Measurements from ENCODE around the gene PCDHA1.
A peak's percentile ranks its signal among the peaks of the same experiment; 100 is the strongest.
"Not testable (repeated sequence)": the region's sequence is repeated elsewhere in the genome, so short reads cannot be mapped to it uniquely, and the experiment has no call there.

The PCDHA1 gene

DNA sequence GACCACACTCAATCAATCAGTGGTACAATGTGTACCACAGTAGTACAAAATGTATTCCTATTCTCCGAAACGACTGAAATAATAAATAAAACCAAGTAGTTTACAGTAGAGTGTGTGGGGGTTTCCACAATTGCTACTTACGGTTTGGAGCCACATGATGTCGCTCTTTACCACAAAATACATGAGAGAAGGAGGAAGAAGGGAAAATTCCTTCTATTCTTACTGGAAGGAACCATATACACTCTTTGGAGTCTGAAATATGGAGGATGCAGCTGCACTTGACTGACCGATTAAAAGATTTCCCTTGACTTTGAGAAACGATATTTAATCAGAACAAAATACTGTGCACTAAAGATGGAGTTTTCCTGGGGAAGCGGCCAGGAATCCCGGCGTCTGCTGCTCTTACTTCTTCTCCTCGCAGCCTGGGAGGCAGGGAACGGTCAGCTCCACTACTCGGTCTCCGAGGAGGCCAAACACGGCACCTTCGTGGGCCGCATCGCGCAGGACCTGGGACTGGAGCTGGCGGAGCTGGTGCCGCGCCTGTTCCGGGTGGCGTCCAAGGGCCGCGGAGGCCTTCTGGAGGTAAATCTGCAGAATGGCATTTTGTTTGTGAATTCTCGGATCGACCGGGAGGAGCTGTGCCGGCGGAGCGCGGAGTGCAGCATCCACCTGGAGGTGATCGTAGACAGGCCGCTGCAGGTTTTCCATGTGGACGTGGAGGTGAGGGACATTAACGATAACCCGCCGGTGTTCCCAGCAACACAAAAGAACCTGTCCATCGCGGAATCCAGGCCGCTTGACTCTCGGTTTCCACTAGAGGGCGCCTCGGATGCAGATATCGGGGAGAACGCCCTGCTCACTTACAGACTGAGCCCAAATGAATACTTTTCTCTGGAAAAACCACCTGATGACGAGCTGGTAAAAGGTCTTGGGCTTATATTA, 21.2 kb downstream of the PCDHA1 start, which contains the start of gene PCDHA4:
Gene PCDHA4, plus strand, starts transcription at position 235 of the 942 bp plus-strand sequence.
- no peak within 1 kb of the TSS for H3K4me3 ChIP-seq (ENCODE audit: low read depth, low read length)

DNA sequence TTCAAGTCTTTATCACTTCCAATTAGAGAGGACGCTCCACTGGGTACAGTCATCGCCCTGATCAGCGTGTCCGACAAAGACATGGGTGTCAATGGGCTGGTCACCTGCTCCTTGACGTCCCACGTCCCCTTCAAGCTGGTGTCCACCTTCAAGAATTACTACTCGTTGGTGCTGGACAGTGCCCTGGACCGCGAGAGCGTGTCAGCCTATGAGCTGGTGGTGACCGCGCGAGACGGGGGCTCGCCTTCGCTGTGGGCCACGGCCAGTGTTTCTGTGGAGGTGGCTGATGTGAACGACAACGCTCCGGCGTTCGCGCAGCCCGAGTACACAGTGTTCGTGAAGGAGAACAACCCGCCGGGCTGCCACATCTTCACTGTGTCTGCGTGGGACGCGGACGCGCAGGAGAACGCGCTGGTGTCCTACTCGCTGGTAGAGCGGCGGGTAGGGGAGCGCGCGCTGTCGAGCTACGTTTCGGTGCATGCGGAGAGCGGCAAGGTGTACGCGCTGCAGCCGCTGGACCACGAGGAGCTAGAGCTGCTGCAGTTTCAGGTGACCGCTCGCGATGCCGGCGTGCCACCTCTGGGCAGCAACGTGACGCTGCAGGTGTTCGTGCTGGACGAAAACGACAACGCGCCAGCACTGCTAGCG, 22.4 kb downstream of the PCDHA1 start:
- H3K4me1 ChIP-seq (ENCODE audit: control insufficient read depth, insufficient read depth, low read length); H3K36me3 ChIP-seq (ENCODE audit: control insufficient read depth in 2 of 2, insufficient read depth in 1 of 2, low read length in 2 of 2); H3K27ac ChIP-seq (ENCODE audit: extremely low read depth, low read depth, low read length); H3K4me3 ChIP-seq (ENCODE audit: low read depth, low read length); H3K9me3 ChIP-seq (ENCODE audit: control insufficient read depth, insufficient read depth, low read depth, low read length); POLR2A ChIA-PET: not testable (repeated sequence)
- CTCF ChIA-PET = interaction anchor here (0.7 to 2.2 kb wide), 7 partner anchors 8 to 635 kb away, joined by 3 to 6 read pairs (median 3); partner anchors contain the start of genes PCDHA1 and PCDHA5

More for the DNA sequence above, 21.2 kb downstream of the PCDHA1 start, which contains the start of gene PCDHA4:
- Histone ChIP-seq H3K36me3 (ENCODE audit: control insufficient read depth in 2 of 2, insufficient read depth in 1 of 2, low read length in 2 of 2) (no peaks in the 10 kb centered on the region), H3K9me3 (ENCODE audit: control insufficient read depth, insufficient read depth, low read depth, low read length) (no peaks in the 10 kb centered on the region), H3K4me1 (ENCODE audit: control insufficient read depth, insufficient read depth, low read length) (no peaks in the 10 kb centered on the region), H3K27ac (ENCODE audit: extremely low read depth, low read depth, low read length) (no peak within 1 kb of the TSS)
- ChIA-PET CTCF (interaction anchor here (0.6 to 2.3 kb wide), 13 partner anchors 9 to 637 kb away, joined by 3 to 9 read pairs (median 3); partner anchors contain the start of genes PCDHA1, PCDHA10, PCDHA2 and PCDHA5), POLR2A (no interaction called here)
- TF ChIP-seq, protein P1, sequence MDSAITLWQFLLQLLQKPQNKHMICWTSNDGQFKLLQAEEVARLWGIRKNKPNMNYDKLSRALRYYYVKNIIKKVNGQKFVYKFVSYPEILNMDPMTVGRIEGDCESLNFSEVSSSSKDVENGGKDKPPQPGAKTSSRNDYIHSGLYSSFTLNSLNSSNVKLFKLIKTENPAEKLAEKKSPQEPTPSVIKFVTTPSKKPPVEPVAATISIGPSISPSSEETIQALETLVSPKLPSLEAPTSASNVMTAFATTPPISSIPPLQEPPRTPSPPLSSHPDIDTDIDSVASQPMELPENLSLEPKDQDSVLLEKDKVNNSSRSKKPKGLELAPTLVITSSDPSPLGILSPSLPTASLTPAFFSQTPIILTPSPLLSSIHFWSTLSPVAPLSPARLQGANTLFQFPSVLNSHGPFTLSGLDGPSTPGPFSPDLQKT (IDR thresholded peaks at IDR 0.05; ENCODE audit: borderline replicate concordance, low read depth, low read length) = no peak
- TF ChIP-seq ZNF768 (tag by site-specific recombination; IDR thresholded peaks at IDR 0.05) = no peak
- no peak for TF ChIP-seq ZBTB20 (tag by site-specific recombination; IDR thresholded peaks at IDR 0.05)
- no peak for TF ChIP-seq ZNF473 (tag by site-specific recombination; IDR thresholded peaks at IDR 0.05)
- TF ChIP-seq ZSCAN23 (tag by site-specific recombination; IDR thresholded peaks at IDR 0.05) = no peak
- TF ChIP-seq ZNF302 (tag by site-specific recombination; IDR thresholded peaks at IDR 0.05; ENCODE audit: low read depth) = no peak
- TF ChIP-seq INSM2 (tag by site-specific recombination; IDR thresholded peaks at IDR 0.05) = no peak
- TF ChIP-seq KLF17 (tag by site-specific recombination; IDR thresholded peaks at IDR 0.05) = no peak
- TF ChIP-seq ZNF654 (tag by site-specific recombination; IDR thresholded peaks at IDR 0.05; ENCODE audit: low read depth) = peak; percentile 48

GRCh38 chr5:140808889-140809291, 22.9 kb downstream of the PCDHA1 start:
- CTCF ChIA-PET = no interaction called here
- no peak overlapping the region for H3K27ac ChIP-seq (ENCODE audit: extremely low read depth, low read depth, low read length)
- no peak overlapping the region for H3K4me3 ChIP-seq (ENCODE audit: low read depth, low read length)
- H3K4me1 ChIP-seq (ENCODE audit: control insufficient read depth, insufficient read depth, low read length) = no peaks in the 10 kb centered on the region
- no peaks in the 10 kb centered on the region for H3K9me3 ChIP-seq (ENCODE audit: control insufficient read depth, insufficient read depth, low read depth, low read length)
- POLR2A ChIA-PET = no interaction called here
- no peaks in the 10 kb centered on the region for H3K36me3 ChIP-seq (ENCODE audit: control insufficient read depth in 2 of 2, insufficient read depth in 1 of 2, low read length in 2 of 2)
- TF ChIP-seq ZNF19 (tag by site-specific recombination; IDR thresholded peaks at IDR 0.05; ENCODE audit: low read depth) = no peak
- TF ChIP-seq ZNF426 (tag by site-specific recombination; IDR thresholded peaks at IDR 0.05) = no peak
- no peak for TF ChIP-seq ZNF121 (tag by site-specific recombination; IDR thresholded peaks at IDR 0.05)
- TF ChIP-seq, protein P2, sequence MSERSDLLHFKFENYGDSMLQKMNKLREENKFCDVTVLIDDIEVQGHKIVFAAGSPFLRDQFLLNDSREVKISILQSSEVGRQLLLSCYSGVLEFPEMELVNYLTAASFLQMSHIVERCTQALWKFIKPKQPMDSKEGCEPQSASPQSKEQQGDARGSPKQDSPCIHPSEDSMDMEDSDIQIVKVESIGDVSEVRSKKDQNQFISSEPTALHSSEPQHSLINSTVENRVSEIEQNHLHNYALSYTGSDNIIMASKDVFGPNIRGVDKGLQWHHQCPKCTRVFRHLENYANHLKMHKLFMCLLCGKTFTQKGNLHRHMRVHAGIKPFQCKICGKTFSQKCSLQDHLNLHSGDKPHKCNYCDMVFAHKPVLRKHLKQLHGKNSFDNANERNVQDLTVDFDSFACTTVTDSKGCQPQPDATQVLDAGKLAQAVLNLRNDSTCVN (tag by site-specific recombination; optimal IDR thresholded peaks at IDR 0.05) = no peak
- no peak for TF ChIP-seq PATZ1 (tag by site-specific recombination; IDR thresholded peaks at IDR 0.05)
- no peak for TF ChIP-seq ZBTB44 (tag by site-specific recombination; IDR thresholded peaks at IDR 0.05)
- no peak for TF ChIP-seq ZNF221 (tag by site-specific recombination; IDR thresholded peaks at IDR 0.05; ENCODE audit: borderline replicate concordance)
- no peak for TF ChIP-seq ZNF248 (tag by site-specific recombination; IDR thresholded peaks at IDR 0.05)
- TF ChIP-seq ZNF776 (tag by site-specific recombination; IDR thresholded peaks at IDR 0.05; ENCODE audit: borderline replicate concordance) = no peak
- no peak for TF ChIP-seq ZNF433 (tag by site-specific recombination; IDR thresholded peaks at IDR 0.05; ENCODE audit: low read depth)
